Astrocyte of the spinal cord (primary cell): ENCODE data around the gene FBXW8.
A peak's percentile ranks its signal among the peaks of the same experiment; 100 is the strongest.

Source experiments
- DNase-seq: peaks from one replicate; pipeline ENCODE4 v3.0.0; 2011; ENCODE audit warnings: low read depth, low spot score
- H3K4me3 ChIP-seq: 2 replicates; pipeline ENCODE4 v1.5.1; 2011; ENCODE audit warnings: low read depth, mild to moderate bottlenecking, low read length, moderate library complexity
- in situ Hi-C: cut with HindIII; loops from 2 replicates; pipeline ENCODE4 v1.10.0; 2017; ENCODE audit warnings: low sequenced_read_pairs
- TF ChIP-seq, protein P1 (sequence below): IDR thresholded peaks from 2 replicates; pipeline ENCODE4 v1.5.1; 2012; ENCODE audit warnings: low read depth, mild to moderate bottlenecking, low read length, inconsistent platforms

FBXW8 gene

DNA sequence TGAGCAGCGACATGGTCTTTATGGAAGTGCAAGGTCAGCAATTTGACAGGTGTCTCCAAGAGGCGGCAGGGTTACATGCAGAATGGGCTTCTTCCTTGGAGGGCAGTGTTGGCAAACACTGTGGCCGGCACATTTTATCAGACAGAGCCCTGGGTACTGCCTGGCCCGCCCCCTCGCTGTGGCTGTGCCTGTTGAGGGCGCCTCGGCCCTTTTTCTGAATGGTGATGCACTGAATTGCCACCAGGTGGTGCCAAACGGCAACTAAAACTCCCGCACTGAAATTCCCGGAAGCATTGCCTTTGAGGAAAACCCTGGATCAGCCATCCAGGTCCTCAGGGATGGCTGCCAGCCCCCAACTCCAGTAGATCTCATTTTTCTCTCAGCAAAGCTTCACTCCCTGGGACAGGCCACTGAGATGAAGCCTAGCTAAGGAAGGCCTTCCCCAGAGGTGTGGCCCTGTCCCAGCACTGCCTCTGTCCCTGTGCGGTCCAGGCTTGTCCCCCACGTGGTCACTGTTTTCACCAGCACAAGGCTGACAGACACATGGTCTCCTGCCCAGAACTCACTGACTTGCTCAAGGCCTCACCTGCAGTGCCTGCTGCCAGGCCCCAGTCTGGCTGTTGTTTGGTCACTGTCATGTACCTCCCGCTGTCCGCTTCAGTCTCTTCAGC is 114.9 kb downstream of the FBXW8 start:
- peak; percentile 62 for DNase-seq
- in situ Hi-C loops, result no loop called here
- TF ChIP-seq, protein P1, sequence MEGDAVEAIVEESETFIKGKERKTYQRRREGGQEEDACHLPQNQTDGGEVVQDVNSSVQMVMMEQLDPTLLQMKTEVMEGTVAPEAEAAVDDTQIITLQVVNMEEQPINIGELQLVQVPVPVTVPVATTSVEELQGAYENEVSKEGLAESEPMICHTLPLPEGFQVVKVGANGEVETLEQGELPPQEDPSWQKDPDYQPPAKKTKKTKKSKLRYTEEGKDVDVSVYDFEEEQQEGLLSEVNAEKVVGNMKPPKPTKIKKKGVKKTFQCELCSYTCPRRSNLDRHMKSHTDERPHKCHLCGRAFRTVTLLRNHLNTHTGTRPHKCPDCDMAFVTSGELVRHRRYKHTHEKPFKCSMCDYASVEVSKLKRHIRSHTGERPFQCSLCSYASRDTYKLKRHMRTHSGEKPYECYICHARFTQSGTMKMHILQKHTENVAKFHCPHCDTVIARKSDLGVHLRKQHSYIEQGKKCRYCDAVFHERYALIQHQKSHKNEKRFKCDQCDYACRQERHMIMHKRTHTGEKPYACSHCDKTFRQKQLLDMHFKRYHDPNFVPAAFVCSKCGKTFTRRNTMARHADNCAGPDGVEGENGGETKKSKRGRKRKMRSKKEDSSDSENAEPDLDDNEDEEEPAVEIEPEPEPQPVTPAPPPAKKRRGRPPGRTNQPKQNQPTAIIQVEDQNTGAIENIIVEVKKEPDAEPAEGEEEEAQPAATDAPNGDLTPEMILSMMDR, result peak; percentile 83
- H3K4me3 ChIP-seq, result no peak overlapping the region

DNA sequence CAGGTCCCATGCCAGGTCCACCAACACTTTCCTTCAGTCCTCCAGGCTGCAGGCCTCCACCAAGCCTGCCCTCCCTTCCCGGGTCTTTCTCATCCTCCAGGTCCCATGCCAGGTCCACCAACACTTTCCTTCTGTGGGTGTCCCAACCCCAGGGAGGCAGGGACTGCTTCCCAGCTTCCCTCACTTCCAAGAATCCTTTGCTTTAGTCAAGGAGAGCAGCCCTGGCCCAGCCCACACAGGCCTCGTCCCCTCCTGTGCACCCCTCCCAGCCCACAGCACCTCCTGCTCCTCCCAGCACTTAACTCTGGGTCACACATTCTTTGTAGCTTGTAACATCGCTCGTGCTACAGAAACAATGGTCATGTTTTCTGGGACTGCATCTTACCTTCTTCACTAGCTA is 115.6 kb downstream of the FBXW8 start:
- no peak overlapping the region for H3K4me3 ChIP-seq
- no peak for DNase-seq
- in situ Hi-C loops, result no loop called here
- TF ChIP-seq, protein P1, result no peak

DNA sequence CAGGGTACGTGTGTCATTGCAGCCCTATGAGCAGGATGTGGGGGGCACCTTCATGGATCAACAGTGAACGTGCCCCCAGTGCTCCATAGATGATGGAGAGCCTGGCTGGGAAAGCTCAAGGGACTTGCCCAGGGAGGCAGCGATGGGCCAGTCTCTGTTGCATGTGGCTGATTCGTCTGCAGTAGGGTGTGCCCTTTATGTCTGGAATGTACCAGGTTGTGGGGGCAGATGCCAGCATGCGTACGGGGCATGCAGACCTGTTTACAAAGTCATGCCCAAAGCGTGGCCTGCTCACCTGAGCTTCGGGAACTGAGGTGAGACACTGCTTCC is 116.1 kb downstream of the FBXW8 start:
- TF ChIP-seq, protein P1, result no peak
- in situ Hi-C loops, result no loop called here
- no peak for DNase-seq
- H3K4me3 ChIP-seq, result no peak overlapping the region

DNA sequence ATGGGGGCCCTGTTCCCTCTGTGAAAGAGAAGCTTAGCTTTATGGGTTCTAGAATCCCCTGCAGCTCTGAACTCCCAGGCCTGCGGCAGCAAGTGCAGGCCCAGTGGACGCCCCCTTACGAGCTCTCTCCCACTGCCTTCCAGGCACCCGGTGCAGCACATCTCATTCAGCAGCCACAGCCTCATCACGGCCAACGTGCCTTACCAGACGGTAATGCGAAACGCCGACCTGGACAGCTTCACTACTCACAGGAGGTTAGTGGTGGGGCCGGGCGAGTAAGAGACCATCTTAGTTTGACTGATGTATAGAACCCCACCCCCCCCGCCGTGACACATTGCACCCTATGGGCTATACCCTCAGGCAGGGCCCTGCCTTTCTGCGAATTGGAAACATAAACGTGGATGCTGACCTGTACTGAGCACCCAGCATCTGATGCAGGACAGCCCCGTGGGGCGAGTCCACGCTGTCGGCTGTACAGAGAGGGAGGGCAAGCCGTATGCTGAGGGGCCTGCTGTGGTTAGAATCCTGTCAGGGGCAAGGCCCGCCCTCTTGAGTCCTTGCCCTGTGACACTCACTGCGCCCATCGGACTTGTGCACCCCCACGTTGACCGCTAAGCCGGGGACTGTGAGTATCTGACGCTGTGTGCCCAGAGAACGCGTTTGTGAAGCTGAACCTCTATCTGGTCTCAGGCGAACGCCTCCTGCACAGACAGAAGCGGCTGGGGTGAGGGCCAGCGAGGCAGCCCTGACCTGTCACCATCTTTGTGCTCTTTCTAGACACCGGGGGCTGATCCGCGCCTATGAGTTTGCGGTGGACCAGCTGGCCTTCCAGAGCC is 116.7 kb downstream of the FBXW8 start:
- in situ Hi-C loops, result no loop called here
- TF ChIP-seq, protein P1, result no peak
- no peak overlapping the region for H3K4me3 ChIP-seq
- DNase-seq, result no peak

DNA sequence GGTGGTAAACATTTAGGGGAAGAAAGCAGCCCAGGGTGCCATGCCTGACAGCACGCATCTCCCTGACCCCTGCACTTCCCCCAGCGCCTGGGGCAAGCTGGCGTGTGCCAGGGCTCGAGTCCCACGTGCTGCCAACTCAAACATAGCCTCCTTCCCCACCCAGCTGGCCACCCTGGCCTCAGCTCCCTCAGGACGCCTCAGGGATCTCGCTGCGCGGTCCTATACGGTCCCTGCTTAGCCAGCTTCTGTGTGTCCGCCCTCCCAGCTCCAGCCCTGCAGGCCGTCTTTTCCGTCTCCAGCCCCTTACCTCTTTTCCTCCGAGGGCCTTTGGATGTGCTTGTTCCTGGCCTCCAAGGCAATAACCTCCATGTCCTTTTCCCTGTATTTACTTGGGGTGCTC is 117.5 kb downstream of the FBXW8 start:
- in situ Hi-C loops, result no loop called here
- no peak for DNase-seq
- no peak overlapping the region for H3K4me3 ChIP-seq
- TF ChIP-seq, protein P1, result no peak

DNA sequence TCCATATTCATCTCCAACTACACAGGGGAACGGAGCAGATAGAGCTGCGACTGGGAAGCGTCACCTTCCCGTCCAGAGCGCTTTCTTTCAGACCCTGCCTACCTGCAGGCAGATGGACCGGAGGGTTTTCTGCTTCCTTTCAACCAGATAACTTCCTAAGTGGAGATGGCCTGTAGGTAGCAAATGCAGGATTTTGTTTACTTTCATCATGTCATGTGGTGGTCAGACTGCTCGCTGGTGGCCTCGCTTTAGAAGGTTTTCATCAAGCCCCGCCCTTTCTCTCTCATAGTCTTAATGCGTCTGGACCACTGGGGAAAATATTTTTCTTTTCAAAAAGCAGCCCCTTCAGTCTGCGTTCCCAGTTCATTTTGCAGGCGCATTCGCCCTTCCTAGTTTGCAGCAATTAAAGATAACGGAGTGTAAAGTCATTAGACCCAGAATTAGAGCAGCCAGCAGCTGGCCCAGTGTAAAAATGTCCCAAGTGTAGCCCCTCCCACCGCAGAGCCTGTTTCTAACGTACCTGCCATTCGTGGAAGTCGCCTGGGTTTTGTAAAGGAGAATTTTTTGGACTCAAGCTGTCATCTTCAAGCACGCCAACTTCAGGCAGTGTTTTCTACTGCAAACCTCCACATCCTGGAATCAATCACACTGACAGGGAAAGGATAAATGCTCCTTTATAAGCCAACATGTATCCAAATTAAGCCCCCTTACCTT is 119.6 kb downstream of the FBXW8 start:
- no peak for DNase-seq
- in situ Hi-C loops, result no loop called here
- H3K4me3 ChIP-seq, result no peak overlapping the region
- TF ChIP-seq, protein P1, result no peak
